HG03575 (cell line): ENCODE results near the gene ACSM2B.
"Not testable (repeated sequence)": the region's sequence is repeated elsewhere in the genome, so short reads cannot be mapped to it uniquely, and the experiment has no call there.

Experiments used
- ATAC-seq: cut with Tn5 transposase; IDR thresholded peaks from one replicate; pipeline ENCODE4 v1.9.1; 2021; ENCODE audit not compliant: unreplicated experiment, insufficient number of reproducible peaks, low FRiP score; ENCODE audit errors: extremely low read depth

Gene ACSM2B

GRCh38 chr16:20576145-20576544 lies at the start of gene ACSM2B:
TSS of gene ACSM2B (minus strand) at chr16:20576367. CDS start at chr16:20564845, 11,522 bp downstream.
- ATAC-seq: not testable (repeated sequence)

- no peak for ATAC-seq
These were observed 49.0 kb upstream of the ACSM2B start for GRCh38 chr16:20624882-20625807.

- no peak for ATAC-seq
These were observed 48.0 kb upstream of the ACSM2B start for GRCh38 chr16:20624205-20624604.

GRCh38 chr16:20622498-20622870 lies 46.3 kb upstream of the ACSM2B start:
- ATAC-seq: no peak

GRCh38 chr16:20621406-20621805 lies 45.2 kb upstream of the ACSM2B start:
- ATAC-seq: no peak

- no peak for ATAC-seq
These were observed 44.6 kb upstream of the ACSM2B start for GRCh38 chr16:20620770-20621169.

- no peak for ATAC-seq
These were observed 43.8 kb upstream of the ACSM2B start for GRCh38 chr16:20620003-20620402.

- no peak for ATAC-seq
These were observed 41.1 kb upstream of the ACSM2B start for GRCh38 chr16:20617271-20617670.

- no peak for ATAC-seq
These were observed 38.3 kb upstream of the ACSM2B start for GRCh38 chr16:20614186-20615141.

GRCh38 chr16:20613481-20614185 lies 37.5 kb upstream of the ACSM2B start:
- ATAC-seq: no peak

- no peak for ATAC-seq
These were observed 36.6 kb upstream of the ACSM2B start for GRCh38 chr16:20612551-20613480.

- no peak for ATAC-seq
These were observed 35.9 kb upstream of the ACSM2B start for GRCh38 chr16:20611975-20612481.

GRCh38 chr16:20611350-20611902 lies 35.3 kb upstream of the ACSM2B start:
- ATAC-seq: no peak

- no peak for ATAC-seq
These were observed 34.8 kb upstream of the ACSM2B start for GRCh38 chr16:20610892-20611349.

GRCh38 chr16:20610211-20610891 lies 34.2 kb upstream of the ACSM2B start:
- no peak for ATAC-seq

GRCh38 chr16:20602205-20602604 lies 26.0 kb upstream of the ACSM2B start:
- not testable (repeated sequence) for ATAC-seq

- not testable (repeated sequence) for ATAC-seq
These were observed 23.3 kb upstream of the ACSM2B start for GRCh38 chr16:20599475-20599874.
